HG03108 (cell line): ENCODE results near the gene AXIN1.
"Not testable (repeated sequence)": the region's sequence is repeated elsewhere in the genome, so short reads cannot be mapped to it uniquely, and the experiment has no call there.

Experiments
- ATAC-seq: cut with Tn5 transposase; IDR thresholded peaks from one replicate; pipeline ENCODE4 v1.9.1; 2021; ENCODE audit warnings: moderate library complexity; ENCODE audit not compliant: unreplicated experiment

Gene AXIN1

GRCh38 chr16:352547-353403 is at the start of gene AXIN1:
Gene AXIN1 (minus strand): TSS chr16:352723. CDS start chr16:347025, 5,698 bp downstream.
- peak; percentile 40 for ATAC-seq

- peak; percentile 50 for ATAC-seq
Measured at GRCh38 chr16:401468-402348, 49.2 kb upstream of the AXIN1 start, which contains the start of gene DECR2. Gene DECR2 (plus strand): TSS chr16:401885. CDS start chr16:401964, 79 bp downstream.

GRCh38 chr16:400061-400591 is 47.6 kb upstream of the AXIN1 start:
- no peak for ATAC-seq

DNA sequence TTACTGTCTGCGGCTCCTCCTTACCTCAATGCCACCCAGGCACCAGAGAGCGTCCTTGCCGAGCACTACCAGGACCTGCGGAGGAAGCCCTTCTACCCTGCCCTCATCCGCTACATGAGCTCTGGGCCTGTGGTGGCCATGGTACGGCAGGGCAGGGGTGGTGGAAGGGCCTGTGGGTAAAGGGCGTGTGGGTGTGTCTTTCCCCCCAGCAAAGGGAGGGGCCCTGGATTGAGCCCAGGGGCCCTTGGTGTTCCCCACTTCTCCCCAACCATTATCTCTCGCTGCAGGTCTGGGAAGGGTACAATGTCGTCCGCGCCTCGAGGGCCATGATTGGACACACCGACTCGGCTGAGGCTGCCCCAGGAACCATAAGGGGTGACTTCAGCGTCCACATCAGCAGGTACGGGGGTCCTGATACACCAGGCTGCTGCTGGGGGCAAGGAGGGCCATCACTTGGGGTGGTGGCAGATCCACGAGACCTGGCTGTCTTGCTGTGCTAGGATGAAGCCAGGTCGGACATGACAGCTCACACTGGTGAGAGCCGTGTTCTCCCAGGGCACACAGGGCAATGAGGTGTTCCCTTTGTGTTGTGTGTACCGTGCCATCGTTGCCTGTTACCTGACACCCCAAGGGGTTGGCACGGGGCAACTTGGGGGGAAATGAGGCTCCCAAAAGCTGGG is 47.0 kb upstream of the AXIN1 start:
- no peak for ATAC-seq

DNA sequence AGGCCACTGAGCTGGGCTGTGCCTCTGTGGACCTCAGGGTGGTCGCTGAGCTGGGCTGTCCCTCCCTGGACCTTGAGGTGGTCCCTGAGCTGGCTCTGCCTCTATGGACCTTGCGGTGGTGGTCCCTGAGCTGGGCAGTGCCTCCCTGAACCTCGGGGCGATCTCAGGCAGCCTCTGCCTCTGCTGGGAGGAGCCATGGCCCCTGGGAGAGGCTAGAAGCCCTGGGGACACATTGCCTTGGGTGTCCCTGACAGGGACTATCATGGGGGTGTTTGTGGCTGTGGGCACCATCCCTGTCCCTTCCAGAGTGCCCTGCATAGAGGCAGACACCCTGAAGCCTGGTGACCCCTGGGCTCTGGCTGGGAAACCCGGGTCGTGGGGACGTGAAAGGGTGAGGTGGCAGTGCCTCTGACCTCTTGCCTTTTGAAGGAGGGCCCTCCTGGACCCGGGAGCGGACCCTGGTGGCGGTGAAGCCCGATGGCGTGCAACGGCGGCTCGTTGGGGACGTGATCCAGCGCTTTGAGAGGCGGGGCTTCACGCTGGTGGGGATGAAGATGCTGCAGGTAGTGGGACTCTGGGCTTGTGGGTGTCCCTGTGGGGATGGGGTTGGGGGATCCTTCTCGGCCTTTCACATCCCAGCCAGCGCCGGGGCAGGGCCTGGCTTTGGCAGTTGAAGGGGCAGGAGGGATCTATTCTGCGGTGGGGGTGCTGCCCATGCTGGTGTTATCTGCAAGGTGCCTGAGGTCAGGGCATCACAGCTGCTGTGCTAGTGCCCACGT is 46.2 kb upstream of the AXIN1 start:
- no peak for ATAC-seq

DNA sequence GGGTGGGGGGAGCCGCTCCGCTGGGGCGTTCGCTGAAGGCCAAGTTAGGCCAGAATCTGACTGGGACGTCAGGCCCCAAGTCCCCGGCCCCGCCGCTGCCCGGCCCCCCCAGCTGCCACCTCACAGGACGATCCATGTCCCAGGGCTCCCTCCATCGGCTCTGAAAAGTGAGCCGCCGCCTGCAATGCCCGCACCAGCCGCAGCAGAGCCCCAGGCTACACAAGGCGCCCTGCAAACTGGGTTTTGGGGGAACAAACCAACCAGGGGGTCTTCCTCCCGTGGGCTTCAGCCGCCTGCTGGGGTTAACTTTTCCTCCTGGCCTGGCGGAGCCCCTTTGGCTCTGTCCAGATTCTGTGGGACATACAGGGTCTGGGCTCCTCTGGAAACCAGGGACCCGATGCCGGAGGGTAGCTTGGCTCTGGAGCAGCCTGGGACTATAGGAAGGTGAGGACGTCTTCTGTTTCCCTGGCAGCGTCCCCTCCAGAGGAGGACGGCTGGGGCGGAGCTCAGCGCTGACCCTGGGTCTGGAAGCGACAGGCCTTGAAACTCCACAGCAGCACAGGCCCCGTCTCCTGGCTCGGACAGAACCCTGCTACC is 45.3 kb upstream of the AXIN1 start:
- no peak for ATAC-seq

DNA sequence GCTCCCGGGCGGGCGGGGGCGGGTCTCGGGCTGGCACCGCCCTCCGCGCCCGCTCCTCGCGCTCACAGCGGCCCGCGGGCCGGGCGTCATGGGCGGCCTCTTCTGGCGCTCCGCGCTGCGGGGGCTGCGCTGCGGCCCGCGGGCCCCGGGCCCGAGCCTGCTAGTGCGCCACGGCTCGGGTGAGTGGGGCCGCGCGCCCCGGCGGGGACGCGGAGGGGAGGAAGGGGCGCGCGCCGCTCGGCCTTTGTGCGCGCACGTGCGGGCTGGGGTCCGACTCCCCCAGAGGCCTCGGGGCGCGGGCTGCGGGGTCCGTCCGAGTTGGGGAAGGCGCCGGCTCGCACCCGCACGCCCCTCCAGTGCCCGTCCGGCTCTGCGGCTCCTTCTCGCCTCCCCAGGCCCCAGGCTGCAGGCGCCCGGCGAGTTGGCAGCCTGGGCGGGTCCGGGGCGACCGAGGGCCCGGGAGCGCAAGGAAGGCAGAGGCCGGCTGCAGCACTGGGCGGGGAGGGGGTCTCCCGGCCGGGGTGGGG is 44.7 kb upstream of the AXIN1 start, which contains the start of gene NME4:
Gene NME4, plus strand, starts transcription at position 65 of the 527 bp plus-strand sequence. Its CDS starts 24 bp downstream, at position 89.
- no peak for ATAC-seq

GRCh38 chr16:396605-397004 is 44.1 kb upstream of the AXIN1 start:
- ATAC-seq: no peak

GRCh38 chr16:396199-396598 is 43.7 kb upstream of the AXIN1 start:
- ATAC-seq: no peak

- no peak for ATAC-seq
Measured at GRCh38 chr16:392450-393030, 40.0 kb upstream of the AXIN1 start.

GRCh38 chr16:391885-392335 is 39.4 kb upstream of the AXIN1 start:
- no peak for ATAC-seq

GRCh38 chr16:389352-389751 is 36.8 kb upstream of the AXIN1 start:
- ATAC-seq: no peak

DNA sequence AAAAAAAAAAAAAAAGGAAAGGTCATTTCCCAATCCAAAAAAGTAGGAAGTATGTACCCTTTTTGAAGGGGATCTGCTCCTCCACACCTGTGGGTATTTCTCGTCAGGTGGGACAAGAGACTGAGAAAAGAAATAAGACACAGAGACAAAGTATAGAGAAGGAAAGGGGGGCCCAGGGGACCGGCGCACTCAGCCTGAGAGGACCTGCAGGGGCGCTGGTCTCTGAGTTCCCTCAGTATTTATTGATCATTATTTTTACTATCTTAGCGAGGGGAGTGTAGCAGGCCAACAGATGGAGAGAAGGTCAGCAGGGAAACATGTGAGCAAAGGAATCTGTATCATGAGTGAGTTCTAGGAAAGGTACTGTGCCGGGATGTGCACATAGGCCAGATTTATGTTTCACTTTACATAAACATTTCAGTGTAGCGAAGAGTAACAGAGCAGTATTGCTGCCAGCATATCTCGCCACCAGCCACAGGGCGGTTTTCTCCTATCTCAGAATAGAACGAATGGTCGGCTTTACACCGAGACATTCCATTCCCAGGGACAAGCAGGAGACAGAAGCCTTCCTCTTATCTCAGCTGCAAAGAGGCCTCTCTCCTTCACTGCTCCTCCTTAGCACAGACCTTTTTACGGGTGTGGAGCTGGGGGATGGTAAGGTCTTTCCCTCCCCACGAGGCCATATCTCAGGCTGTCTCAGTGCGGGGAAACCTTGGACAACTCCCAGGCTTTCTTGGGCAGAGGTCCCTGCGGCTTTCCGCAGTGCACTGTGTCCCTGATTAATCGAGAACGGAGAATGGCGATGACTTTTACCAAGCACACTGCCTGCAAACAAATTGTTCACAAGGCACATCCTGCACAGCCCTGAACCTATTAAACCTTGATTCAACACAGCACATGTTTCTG is 35.5 kb upstream of the AXIN1 start:
- not testable (repeated sequence) for ATAC-seq

GRCh38 chr16:386641-387156 is 34.2 kb upstream of the AXIN1 start:
- no peak for ATAC-seq

DNA sequence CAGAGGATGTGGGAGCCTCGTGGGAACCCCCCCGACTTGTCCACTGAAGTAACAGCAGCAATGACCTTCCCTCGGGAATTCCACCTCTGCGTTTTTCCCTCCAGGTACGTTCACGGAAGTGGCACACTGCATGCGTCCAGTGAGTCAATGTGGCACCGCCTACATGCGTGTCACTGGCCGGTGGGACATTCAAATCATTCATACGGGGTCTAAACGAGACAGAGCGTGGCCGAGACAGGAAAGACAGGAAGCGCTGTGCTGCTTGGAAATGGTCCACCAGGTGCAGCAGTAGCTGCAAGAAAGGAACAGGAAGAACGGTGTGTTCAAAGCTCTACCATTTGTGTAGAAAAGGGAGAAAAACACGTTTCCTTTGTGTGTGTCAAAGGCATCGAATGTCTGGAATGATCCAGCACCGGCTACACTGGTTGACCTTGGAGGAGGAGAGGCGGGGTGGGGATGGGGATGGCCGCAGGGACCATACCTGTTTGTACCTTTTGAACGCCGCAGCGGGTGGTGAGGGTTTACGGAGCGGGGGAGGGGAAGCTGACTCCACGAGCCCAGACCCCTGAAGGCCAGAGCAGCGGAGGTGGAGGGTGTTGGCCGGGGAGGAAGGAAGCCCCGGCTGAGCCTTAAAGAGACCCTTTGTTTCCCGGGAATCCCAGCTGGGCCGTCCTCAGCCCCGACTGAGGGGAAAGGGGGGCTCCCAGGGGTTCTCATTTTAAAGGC is 31.0 kb upstream of the AXIN1 start:
- peak; percentile 37 for ATAC-seq

GRCh38 chr16:381789-382717 is 29.5 kb upstream of the AXIN1 start, which contains the start of gene PGAP6:
Gene PGAP6 (minus strand): TSS chr16:381978. CDS start chr16:381821, 157 bp downstream.
- no peak for ATAC-seq
